Ureter (tissue), 1 donor: ENCODE results near the gene CD163L1. TPM values are rescaled to one million over a fixed set of nuclear protein-coding genes. Genes with fewer than 3 reads are reported as not detected.
"Not testable (repeated sequence)": the region's sequence is repeated elsewhere in the genome, so short reads cannot be mapped to it uniquely, and the experiment has no call there.

Experiments used
- DNase-seq: peaks from one replicate; pipeline ENCODE4 v3.0.0-alpha.2; 2020; ENCODE audit warnings: low spot score
- total RNA-seq: library from RNA; stranded (reverse); gene quantifications from one replicate; pipeline ENCODE4 v1.2.4, GENCODE V29; 2023
- donor health status: DM: yes; HTN: yes; CAD: no.

Gene CD163L1
- total RNA-seq, 1 donor from 2014 or later, result 1.1 TPM

DNA sequence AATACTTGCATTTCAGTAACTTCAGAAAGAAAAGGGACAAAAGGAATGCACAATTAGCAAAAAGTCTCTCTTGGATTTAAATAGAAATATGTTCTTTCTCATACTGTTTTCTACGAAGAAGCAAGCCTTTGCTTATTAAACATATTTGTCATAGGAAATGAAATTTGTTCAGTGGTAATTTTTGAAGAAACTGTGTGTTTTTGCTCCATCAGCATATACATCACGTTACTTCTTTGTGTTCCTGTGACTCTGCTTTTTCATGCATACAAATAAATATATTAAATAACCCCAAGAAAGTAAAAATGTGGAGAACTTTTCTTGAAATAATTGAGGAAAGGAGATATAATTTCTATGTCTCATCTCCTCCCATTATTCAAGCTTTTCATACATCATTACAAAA lies 39.7 kb downstream of the CD163L1 start:
- no peak for DNase-seq

DNA sequence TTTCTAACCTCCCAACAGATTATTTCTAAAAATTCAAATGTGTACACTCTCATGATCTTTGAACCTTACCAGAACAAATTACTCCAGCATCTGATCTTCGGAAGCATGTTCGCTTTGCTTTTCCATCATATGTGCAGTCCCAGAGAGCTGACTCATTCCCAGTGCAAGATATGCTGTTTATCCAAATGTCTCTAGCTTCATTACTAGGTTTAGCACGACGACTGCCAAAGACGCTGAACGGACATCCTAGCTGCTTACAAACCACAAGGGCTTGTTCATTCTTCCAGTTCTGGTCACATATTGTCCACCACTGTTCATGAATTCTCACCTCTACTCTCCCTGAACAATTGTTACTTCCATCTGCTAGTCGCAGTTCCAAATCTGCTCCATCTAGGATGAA lies 40.5 kb downstream of the CD163L1 start:
- no peak for DNase-seq

DNA sequence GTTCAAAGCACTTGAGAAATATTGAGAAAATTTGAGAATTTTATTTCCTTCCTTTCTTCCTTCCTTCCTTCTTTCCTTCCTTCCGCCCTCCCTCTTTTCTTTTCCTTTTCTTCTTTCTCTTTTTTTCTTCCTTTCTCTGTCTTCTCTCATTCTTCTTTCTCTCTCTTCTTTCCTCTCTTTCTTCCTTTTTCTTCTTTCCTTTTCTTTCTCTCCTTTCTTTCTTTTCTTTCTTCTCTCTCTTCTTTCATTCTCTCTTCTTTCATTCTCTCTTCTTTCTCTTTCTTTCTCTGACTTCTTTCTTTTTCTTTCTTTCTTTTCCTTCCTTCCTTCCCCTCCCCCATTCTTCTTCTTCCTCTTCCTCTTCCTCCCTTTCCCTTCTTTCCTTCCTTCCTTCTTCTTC lies 44.9 kb downstream of the CD163L1 start:
- DNase-seq, result no peak

DNA sequence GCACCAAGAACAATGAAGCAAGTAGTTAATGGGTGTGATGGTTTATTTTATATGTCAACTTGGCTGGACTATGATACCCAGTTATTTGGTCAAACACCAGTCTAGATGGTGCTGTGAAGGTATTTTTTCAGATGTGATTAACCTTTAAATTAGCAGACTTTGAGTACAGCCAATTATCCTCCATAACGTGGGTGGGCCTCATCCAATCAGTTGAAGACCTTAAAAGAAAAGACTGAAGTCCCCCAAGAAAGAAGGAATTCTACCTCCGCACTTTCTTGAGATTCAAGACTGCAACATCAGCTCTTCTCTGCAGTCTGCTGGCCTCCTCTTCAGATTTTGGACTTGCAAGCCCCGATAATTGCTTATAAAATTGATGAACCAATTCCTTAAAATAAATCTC lies 47.5 kb downstream of the CD163L1 start:
- no peak for DNase-seq

DNA sequence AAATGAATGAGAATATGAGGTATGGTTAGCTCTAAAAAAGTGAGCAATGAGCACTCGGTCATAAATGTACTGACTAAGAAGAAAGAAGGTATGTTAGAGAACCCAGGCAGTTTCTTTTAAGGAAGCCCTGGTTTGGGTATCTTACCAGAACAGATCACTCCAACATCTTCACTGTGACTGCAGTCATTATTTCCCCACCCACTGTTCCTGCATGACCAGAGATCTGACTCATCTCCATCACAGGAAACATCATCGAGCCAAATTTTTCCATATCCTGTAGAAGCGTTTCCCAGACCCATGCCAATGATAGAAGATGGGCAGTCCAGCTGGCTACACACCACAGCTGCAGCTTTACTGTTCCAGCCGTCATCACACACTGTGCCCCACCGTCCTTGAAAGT lies 48.0 kb downstream of the CD163L1 start:
- no peak for DNase-seq

DNA sequence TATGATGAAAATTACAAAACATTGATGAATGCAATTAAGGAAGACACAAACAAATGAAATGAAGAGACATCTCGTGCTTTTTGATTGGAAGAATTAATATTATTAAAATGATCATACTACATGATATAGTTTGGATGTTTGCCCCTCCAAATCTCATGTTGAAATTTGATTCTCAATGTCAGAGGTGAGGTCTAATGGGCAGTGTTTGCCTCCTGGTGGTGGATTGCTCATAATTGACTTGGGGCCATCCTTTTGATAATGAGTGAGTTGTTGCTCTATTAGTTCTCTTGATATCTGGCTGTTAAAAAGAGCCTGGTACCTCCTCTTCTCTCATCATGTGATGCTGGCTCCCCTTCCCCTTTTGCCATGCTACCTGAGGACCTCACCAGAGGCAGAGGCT lies 56.7 kb downstream of the CD163L1 start:
- DNase-seq, result no peak

DNA sequence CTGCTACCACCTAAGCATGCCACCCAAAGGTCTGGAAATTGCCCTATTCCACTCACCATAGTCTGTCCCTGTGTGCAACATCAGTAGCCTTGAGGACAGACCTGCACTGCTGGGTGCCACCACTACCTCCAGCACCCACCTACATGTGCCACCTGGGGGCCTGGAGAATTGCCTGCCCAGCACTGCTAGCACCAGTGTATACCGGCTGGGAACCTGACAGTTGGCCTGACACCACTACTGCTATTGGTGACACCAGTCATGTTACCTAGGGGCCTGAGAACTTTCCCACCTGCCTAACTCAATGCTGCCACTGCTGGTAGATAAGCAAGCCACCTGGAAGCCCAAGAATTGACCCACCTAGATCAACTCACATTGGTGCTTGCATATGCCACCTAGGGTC lies 60.8 kb downstream of the CD163L1 start:
- no peak for DNase-seq

DNA sequence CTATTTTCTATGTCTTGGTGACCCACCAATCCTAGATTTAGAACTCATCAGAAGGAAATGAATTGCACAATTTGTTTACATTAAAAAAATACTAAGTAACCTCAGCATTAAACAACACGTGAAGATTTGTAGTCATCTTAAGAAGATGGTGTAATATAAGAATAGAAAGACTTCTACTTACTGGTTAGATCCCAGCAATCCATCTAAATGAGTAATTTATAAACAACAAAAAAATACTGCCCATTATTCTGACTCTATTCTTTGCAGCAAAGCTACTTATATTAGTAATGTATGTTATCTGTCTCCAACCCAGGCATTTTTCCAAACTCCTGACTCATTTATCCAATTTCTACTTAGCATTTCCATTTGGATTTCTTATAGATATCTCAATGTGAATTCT lies 67.8 kb downstream of the CD163L1 start:
- no peak for DNase-seq

DNA sequence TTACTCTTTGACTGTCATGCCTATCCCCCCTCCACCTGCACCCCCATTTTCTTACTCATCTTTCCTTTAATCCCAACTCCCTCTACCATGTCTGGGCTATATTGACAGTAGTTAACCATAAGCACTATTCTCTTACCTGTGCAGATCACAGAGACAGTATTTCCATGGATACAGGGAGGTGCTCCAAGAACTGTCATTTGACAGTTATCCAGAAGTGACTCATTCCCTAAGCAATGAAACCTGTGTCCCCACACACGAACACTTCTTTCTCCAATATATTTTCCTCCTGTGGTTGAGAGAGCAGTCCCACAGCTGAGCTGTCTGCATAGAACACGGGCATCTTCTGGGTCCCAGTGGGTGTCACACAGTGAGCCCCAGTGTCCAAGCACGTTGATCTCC lies 68.8 kb downstream of the CD163L1 start:
- no peak for DNase-seq

DNA sequence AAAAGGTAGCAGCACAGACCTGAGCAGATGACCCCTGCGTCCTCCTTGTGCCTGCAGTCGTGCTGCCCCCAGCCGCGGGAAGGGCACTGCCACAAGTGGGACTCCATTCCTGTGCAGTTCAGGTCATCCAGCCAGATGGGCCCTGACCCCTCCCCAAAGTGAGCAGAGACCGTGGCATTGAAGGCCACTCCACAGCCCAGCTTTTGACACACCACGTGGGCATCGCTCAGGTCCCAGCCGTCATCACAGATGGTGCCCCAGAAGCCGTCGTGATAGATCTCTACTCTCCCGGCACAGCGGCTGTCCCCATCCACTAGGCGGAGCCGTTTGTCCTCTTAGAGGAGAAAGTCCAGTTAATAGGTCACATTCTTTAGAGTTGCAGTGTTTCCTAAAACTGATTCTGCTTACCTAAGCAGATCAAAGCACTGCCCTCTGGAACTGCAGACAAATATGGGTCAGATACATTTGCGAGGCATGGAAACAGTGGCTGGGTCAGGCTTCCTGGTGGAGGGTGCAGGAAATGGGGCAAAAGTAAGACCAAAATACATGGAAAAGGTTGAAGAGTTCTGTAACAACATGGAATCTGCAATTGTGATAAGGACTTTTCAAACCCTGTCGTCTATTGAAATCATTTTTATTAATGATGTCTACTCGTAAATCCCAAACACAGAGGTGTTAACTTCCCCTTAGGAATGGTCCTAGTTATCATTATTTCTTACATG lies 69.4 kb downstream of the CD163L1 start:
- DNase-seq, result no peak

DNA sequence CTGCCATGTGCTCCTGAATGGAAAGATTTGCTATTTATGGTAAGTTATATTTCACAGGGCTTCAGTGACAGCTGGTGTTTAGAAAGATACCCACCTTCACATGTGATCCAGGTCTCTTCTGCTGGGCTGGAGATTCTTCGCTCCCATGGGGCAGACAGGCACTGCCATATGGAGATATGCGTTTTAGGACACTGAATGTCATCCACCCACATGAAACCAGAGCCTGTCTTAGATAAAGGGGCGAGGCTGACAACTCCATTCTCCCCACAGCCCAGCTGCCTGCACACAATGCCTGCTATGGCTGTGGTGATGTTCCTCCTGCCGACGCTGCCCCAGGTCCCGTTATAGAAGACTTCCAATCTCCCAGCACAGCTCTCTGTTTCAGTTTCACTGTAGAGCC lies 70.7 kb downstream of the CD163L1 start:
- DNase-seq, result no peak

DNA sequence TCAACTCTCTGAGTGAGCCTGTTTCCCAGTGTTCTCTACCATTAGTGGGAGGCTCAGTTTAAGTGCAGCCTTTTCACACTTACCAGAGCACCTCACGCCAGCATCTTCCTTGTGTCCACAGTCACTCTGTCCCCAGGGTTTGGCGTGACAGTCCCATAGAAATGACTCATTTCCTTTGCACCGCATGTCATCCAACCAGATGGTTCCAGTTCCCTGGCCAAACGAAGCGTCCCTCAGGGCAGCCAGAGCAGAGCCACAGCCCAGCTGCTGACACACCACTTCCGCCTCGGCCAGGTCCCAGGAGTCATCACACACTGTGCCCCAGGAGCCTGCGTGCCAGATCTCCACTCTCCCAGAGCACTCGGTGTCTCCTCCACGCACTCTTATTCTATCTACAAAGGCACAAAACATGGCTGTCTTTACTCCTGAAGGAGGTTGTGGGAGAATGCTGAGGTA lies 74.7 kb downstream of the CD163L1 start:
- DNase-seq, result no peak

DNA sequence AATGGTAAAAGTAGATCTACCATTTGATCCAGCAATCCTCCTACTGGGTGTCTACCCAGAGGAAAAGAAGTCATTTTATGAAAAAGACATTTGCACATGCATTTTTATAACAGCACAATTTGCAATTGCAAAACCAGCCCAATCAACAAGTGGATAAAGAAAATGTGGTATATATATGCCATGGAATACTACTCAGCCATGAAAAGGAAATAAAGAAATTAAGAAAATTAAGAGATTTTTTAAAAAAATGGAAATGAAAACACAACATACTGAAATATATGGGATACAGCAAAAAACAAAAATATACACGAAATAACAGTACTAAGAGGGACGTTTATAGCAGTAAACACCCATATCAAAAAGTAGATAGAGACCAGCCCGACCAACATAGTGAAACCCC lies 81.2 kb downstream of the CD163L1 start:
- no peak for DNase-seq

DNA sequence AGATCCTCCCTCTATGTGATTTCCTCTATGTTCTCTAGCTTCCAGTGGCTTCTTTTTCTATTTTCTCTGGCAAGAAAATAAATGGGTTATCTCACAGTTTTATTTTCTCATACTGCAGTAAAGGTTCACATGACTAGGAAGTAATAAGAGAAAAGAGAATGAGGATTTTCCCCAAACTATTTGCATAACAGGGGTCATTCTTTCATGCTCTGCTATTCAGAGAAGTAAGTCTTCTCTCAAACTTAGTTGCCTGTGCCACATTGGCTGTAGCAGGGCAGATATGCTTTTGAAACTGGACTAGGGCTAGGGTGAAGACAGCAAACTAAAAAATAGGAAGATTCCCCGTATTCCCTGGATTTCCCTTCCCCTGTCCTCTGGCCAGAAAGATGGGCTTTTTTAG lies 82.7 kb downstream of the CD163L1 start:
- no peak for DNase-seq

DNA sequence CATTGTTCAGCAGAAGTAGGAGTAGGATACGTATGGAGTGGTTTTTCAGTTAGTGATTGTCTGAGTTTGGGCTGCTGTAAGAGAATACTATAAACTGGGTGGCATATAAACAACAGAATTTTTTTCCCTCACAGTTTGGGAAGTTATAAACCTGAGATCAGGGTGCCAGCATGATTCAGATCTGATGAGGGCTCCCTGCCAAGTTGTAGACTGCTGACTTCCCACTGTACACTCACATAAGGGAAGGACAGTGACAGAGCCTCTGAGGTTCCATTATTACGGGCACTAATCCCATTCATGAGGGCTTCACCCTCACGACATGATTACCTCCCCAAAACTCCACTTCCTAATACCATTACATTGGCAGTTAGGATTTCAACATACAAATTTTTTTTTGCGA lies 89.4 kb downstream of the CD163L1 start:
- DNase-seq, result no peak

DNA sequence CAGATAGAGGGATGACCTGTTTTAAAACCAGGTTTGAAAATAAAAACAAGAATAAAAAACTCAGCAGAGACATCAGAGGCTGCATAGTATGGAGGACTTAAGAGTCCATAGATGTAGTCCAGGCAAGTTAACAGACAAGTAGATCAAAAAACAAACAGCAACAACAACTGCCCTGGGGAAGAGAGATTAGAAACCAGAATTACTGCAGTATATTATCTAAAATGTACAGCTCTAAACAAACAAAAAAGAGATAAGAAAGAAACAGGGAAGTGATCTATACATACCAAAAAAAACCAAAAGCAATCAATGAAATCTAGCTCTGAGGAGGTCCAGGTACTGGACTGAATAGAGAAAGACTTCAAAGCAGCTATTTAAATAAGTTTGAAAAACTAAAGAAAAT lies 91.3 kb downstream of the CD163L1 start:
- DNase-seq, result no peak

DNA sequence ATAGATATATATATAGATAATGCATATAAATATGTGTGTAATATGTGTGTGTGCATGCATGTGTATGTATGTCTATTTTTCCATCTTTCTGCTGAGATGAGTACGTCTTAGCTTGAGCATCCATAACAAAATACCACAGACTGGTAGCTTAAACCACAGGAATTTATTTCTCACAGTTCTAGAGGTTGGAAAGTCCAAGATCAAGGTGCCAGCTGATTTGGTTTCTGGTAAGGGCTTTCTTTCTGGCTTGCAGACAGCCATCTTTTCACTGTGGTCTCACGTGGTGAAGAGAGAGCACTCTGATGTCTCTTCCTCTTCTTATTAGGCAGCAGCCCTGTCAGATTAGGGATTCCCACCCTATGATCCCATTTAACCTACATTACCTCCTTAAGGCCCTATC lies 92.8 kb downstream of the CD163L1 start:
- no peak for DNase-seq

DNA sequence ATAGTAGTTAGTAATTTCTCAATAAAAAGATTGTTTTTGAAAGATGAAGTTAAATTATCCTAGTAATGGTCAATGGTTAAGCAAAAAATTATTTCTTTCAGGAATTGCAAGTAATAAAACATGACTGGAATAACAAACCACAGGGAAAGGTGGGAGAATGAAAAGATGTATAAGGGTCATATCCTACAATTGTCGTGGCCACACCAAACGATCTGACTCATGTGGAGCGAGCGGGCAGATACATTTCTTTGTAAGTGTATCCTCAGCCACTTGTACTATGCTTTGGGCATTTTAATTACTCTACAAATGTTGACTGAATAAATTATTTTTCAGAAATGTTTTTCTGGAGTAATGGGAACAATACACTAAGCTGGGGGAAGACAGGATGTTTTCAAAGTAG lies 94.5 kb downstream of the CD163L1 start:
- DNase-seq, result no peak

DNA sequence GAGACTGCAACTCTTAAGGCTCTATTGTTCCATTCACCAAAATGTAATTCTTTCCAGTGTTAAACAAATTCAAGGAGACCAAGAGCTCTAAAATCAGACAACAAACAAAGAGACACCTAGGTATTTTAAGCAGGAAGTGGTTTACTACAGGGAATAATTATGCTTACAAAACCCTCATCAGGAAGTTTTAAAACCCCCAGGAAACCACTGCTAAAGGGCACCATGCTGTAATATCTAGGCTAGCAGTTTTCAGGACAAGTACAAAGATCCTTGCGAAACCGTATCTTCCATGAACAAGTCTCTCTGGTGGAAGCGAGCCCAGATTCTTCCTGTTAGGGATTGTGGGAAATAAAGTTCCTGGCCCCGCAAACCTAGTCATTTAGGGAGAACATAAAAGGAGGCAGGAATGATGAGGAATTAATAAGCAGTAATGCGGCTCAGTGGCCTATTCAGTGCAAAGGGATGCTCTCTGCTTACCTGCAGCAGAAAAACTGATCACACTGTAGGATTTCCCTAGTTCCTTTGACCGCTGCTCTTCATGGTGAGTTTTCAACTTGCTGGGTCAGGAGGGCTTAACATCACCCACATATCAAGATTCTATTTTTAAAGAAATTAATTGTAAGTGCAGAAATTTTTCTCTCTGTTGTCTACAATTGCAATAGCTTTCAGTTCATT lies 97.3 kb downstream of the CD163L1 start:
- DNase-seq, result no peak

DNA sequence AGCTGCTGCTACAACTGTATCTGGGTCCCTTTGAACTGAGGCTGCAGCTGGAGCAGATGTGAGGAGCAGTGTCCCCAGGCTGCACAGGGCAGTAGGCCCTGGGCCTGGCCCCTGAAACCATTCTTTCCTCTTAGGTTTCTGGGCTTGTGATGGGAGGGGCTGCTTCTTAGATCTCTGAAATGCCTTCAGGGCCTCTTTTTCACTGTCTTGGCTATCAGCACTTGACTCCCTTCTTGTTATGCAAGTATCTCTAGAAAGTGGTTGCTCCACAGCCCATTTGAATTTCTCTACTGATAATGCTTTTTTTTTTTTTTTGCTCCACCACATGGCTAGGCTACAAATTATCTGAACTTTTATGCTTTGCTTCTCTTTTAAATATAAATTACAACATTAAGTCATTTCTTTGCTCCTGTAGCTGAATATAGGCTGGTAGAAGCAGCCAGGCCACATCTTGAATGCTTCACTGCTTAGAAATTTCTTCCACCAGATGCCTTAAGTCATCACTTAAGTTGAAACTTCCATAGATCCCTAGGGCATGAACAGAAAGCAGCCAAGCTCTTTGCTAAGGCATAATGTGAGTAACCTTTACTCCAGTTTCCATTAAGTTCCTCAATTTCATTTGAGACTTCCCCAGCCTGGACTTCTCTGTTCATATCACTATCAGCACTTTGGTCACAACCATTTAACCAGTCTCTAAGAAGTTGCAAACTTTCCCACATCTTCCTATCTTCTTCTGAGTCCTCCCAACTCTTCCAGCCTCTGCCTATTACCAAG lies 98.9 kb downstream of the CD163L1 start:
- DNase-seq, result no peak

DNA sequence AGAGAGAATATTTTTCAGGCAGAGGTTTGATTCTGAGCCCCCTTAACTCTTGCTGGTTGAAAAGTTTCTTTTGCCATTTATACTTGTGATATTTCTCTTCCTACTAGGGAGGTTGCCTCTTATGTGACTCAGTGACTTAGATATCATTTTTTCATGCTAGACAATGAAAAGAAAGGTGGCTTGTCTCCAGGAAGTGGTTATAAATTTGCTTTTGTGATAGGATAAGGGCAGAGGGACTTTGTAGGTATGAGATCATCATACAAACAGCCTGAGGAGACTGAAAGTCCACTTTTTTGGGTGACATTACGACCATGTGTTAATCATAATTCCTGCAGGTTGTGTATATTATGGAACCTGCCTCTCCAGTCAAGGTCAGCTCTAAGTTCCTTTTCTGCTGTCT lies 104.3 kb downstream of the CD163L1 start:
- DNase-seq, result no peak

DNA sequence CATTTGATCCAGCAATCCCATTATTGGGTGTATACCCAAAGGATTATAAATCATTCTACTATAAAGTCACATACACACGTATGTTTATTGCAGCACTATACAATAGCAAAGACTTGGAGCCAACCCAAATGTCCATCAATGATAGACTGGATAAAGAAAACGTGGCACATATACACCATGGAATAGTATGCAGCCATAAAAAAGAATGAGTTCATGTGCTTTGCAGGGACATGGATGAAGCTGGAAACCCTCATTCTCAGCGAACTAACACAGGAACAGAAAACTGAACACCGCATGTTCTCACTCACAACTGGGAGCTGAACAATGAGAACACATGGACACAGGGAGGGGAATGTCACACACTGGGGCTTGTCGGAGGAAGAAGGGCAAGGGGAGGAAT lies 106.2 kb downstream of the CD163L1 start:
- not testable (repeated sequence) for DNase-seq

DNA sequence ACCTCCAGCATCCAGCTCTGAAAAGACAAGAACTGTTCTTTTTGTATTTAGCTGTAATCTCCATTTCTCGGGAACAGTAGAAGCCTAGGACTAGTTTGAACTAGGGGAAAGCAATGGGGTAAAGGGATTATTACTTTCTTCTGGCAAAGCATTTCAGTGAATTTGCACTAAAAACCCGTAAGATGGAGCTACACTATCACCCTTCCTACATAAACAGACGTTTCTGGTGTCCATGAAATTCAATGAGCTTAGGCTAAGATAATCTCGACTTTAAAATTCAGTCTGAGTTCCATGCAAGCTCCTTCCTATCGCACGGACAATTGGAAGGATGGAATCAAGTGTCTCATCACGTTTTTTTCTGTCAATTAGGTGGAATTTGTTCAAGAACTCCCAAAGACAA lies 116.0 kb downstream of the CD163L1 start:
- DNase-seq, result no peak
